LNCaP clone FGC (cell line): ENCODE results near the gene IRF3.

ENCODE experiments used
- DNase-seq: peaks from one replicate; pipeline ENCODE4 v3.0.0-alpha.2; 2011; ENCODE audit warnings: low read depth
- H3K4me3 ChIP-seq: 2 replicates; pipeline ENCODE4 v1.5.1; 2011; ENCODE audit warnings: mild to moderate bottlenecking, low read depth, low read length, control low read depth
- CTCF ChIP-seq: IDR thresholded peaks from 2 replicates; pipeline ENCODE4 v1.5.1; 2012; ENCODE audit warnings: mild to moderate bottlenecking; ENCODE audit not compliant: control insufficient read depth, insufficient read depth; ENCODE audit errors: extremely low read depth

The IRF3 gene

DNA sequence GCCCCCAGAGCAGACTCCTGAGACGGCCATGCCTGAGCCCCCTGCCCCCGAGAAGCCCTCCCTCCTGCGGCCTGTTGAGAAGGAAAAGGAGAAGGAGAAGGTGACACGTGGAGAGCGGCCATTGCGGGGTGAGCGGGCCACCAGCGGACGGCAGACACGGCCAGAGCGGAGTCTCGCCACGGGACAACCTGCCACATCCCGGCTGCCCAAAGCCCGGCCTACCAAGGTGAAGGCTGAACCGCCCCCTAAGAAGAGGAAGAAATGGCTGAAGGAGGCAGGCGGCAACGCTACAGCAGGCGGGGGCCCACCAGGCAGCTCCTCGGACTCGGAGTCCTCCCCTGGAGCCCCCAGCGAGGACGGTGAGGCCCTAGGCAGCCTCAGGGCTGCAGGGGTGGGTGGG, 49.8 kb downstream of the IRF3 start:
- H3K4me3 ChIP-seq = no peak overlapping the region
- DNase-seq = no peak
- TF ChIP-seq CTCF = no peak

GRCh38 chr19:49614096-49614833, 51.4 kb downstream of the IRF3 start:
- DNase-seq = no peak
- H3K4me3 ChIP-seq = no peak overlapping the region
- no peak for TF ChIP-seq CTCF

GRCh38 chr19:49613374-49613773, 52.3 kb downstream of the IRF3 start:
- no peak for TF ChIP-seq CTCF
- DNase-seq = peak; percentile 78

More at GRCh38 chr19:49613374-49613773, 52.3 kb downstream of the IRF3 start:
- no peak overlapping the region for H3K4me3 ChIP-seq
